ENCODE measurements around the gene HYAL3. TPM values are rescaled to one million over a fixed set of nuclear protein-coding genes. Genes with fewer than 3 reads are reported as not detected.

Gene HYAL3
- total RNA-seq, 2 experiments from 2014 or later = 3.0 to 3.2 TPM

GRCh38 chr3:50326182-50326541, 27.0 kb upstream of the HYAL3 start:
- Mint-ChIP-seq H3K4me3 (peak overlapping the region; percentile 97), H3K4me1 (ENCODE audit: low read depth) (peaks cover 30% of the 10 kb centered on the region), H3K36me3 (ENCODE audit: low read depth) (peaks cover 39% of the 10 kb centered on the region), H3K27ac (no peak overlapping the region), H3K27me3 (no peaks in the 10 kb centered on the region), H3K9me3 (no peaks in the 10 kb centered on the region)
- peaks cover 54% of the 10 kb centered on the region for H3K4me1 ChIP-seq (ENCODE audit: insufficient read depth, low read length)
- ATAC-seq (ENCODE audit: poor library complexity) = no peak
- no peak overlapping the region for H3K4me3 ChIP-seq (ENCODE audit: low read length)
- no peaks in the 10 kb centered on the region for H3K9me3 ChIP-seq (ENCODE audit: control insufficient read depth in 1 of 2, insufficient read depth in 1 of 2, low read length in 2 of 2)
- ChIA-PET CTCF (no interaction called here), POLR2A (interaction anchor here (4.7 kb wide), 1 partner anchor 11 kb away, joined by 58 read pairs; no protein-coding TSS in a partner anchor)
- no peak for DNase-seq
- no peak for TF ChIP-seq CTCF (IDR thresholded peaks at IDR 0.05)
- no peak overlapping the region for H3K27ac ChIP-seq (ENCODE audit: low read depth in 1 of 2, low read length in 2 of 2)
- peaks cover 30% of the 10 kb centered on the region for H3K36me3 ChIP-seq (ENCODE audit: insufficient read depth, low read length)
- intact Hi-C loops (cut with DNase I, micrococcal nuclease) = no loop called here
- H3K27me3 ChIP-seq (ENCODE audit: control insufficient read depth in 1 of 2, insufficient read depth in 2 of 2, low read length in 2 of 2) = no peaks in the 10 kb centered on the region

- ChIA-PET POLR2A (interaction anchor here (4.7 kb wide), 1 partner anchor 12 kb away, joined by 58 read pairs; no protein-coding TSS in a partner anchor), CTCF (interaction anchor here (1.7 to 2.4 kb wide), 3 partner anchors 12 to 34 kb away, joined by 9 to 19 read pairs (median 18); partner anchors contain the start of genes HYAL3, IFRD2 and NAA80)
- Mint-ChIP-seq H3K9me3 (no peaks in the 10 kb centered on the region), H3K4me3 (peak overlapping the region; percentile 42), H3K27ac (peak overlapping the region; percentile 54), H3K36me3 (ENCODE audit: low read depth) (peaks cover 34% of the 10 kb centered on the region), H3K27me3 (no peaks in the 10 kb centered on the region), H3K4me1 (ENCODE audit: low read depth) (peaks cover 32% of the 10 kb centered on the region)
- no peak for TF ChIP-seq CTCF (IDR thresholded peaks at IDR 0.05)
- no peaks in the 10 kb centered on the region for H3K9me3 ChIP-seq (ENCODE audit: control insufficient read depth in 1 of 2, insufficient read depth in 1 of 2, low read length in 2 of 2)
- DNase-seq = peak in 1 of 14 experiments; percentile 19
- H3K4me3 ChIP-seq (ENCODE audit: low read length) = no peak overlapping the region
- H3K27ac ChIP-seq (ENCODE audit: low read depth in 1 of 2, low read length in 2 of 2) = no peak overlapping the region
- no peak for ATAC-seq (ENCODE audit: poor library complexity)
- no peaks in the 10 kb centered on the region for H3K27me3 ChIP-seq (ENCODE audit: control insufficient read depth in 1 of 2, insufficient read depth in 2 of 2, low read length in 2 of 2)
- H3K4me1 ChIP-seq (ENCODE audit: insufficient read depth, low read length) = peaks cover 56% of the 10 kb centered on the region
- peaks cover 25% of the 10 kb centered on the region for H3K36me3 ChIP-seq (ENCODE audit: insufficient read depth, low read length)
- intact Hi-C loops (cut with DNase I, micrococcal nuclease) = no loop called here
Measured at GRCh38 chr3:50325497-50326181, 26.4 kb upstream of the HYAL3 start.

GRCh38 chr3:50325113-50325480, 25.9 kb upstream of the HYAL3 start:
- no peaks in the 10 kb centered on the region for H3K9me3 ChIP-seq (ENCODE audit: control insufficient read depth in 1 of 2, insufficient read depth in 1 of 2, low read length in 2 of 2)
- POLR2A ChIA-PET = interaction anchor here (0.7 to 1.8 kb wide), 2 partner anchors 12 to 33 kb away, joined by 3 to 12 read pairs; no protein-coding TSS in a partner anchor
- Mint-ChIP-seq H3K4me1 (ENCODE audit: low read depth) (peaks cover 37% of the 10 kb centered on the region), H3K9me3 (no peaks in the 10 kb centered on the region), H3K27me3 (no peaks in the 10 kb centered on the region), H3K36me3 (ENCODE audit: low read depth) (peaks cover 29% of the 10 kb centered on the region), H3K4me3 (peak overlapping the region; percentile 68), H3K27ac (peak overlapping the region; percentile 54)
- no peak for TF ChIP-seq CTCF (IDR thresholded peaks at IDR 0.05)
- CTCF ChIA-PET = interaction anchor here (1.4 to 2.4 kb wide), 7 partner anchors 9 to 33 kb away, joined by 5 to 19 read pairs (median 8); partner anchors contain the start of genes CYB561D2, HYAL3, IFRD2 and NAA80
- ATAC-seq (ENCODE audit: poor library complexity) = no peak
- H3K36me3 ChIP-seq (ENCODE audit: insufficient read depth, low read length) = peaks cover 20% of the 10 kb centered on the region
- intact Hi-C loops (cut with DNase I, micrococcal nuclease) = no loop called here
- peaks cover 62% of the 10 kb centered on the region for H3K4me1 ChIP-seq (ENCODE audit: insufficient read depth, low read length)
- H3K4me3 ChIP-seq (ENCODE audit: low read length) = no peak overlapping the region
- no peak overlapping the region for H3K27ac ChIP-seq (ENCODE audit: low read depth in 1 of 2, low read length in 2 of 2)
- no peaks in the 10 kb centered on the region for H3K27me3 ChIP-seq (ENCODE audit: control insufficient read depth in 1 of 2, insufficient read depth in 2 of 2, low read length in 2 of 2)
- DNase-seq = peak in 1 of 14 experiments; percentile 16
